Measurements from ENCODE around the gene HOXC6. TPM values are rescaled to one million over a fixed set of nuclear protein-coding genes. Genes with fewer than 3 reads are reported as not detected.

The HOXC6 gene
- total and polyA plus RNA-seq, 10 of the 15 experiments (the other 5 are each of a cell fraction or from before 2014, with no cell fraction given): 0.02 to 0.55 (median 0.45) TPM; not detected in 4

- TF ChIP-seq PKNOX1 (IDR thresholded peaks at IDR 0.05) (no peak), USF1 (IDR thresholded peaks at IDR 0.05; ENCODE audit: borderline replicate concordance, extremely low read length, insufficient read depth, low read depth, low read length) (peak; percentile 49)
Observed at GRCh38 chr12:54028314-54029201, at the start of gene HOXC6 (continued).

- ChIA-PET POLR2A (no interaction called here), CTCF (interaction anchor here (0.7 kb wide), 1 partner anchor 238 kb away, joined by 3 read pairs; no protein-coding TSS in a partner anchor), RAD21 (ENCODE audit: unreplicated experiment) (no interaction called here), SMC1A (ENCODE audit: uncharacterized antibody, unreplicated experiment) (no interaction called here)
- in situ Hi-C loops (cut with MboI) (no loop called here), intact Hi-C loops (cut with micrococcal nuclease; ENCODE audit: unreplicated experiment) (no loop called here)
- H3K9ac ChIP-seq (ENCODE audit: control insufficient read depth, insufficient read depth, low read length): no peak overlapping the region
- peaks cover 22 to 29% of the 10 kb centered on the region in 2 experiments for H3K27me3 ChIP-seq (replicated peaks in 1 of 2; ENCODE audit: control insufficient read depth in 2 of 2, insufficient read depth in 2 of 2, low read length in 1 of 2)
- no peak overlapping the region for H3K27ac ChIP-seq (ENCODE audit: control insufficient read depth, insufficient read depth)
- H4K20me1 ChIP-seq (ENCODE audit: control insufficient read depth, insufficient read depth): no peaks in the 10 kb centered on the region
- no peak overlapping the region for H2AFZ ChIP-seq (ENCODE audit: control insufficient read depth, low read depth, low read length)
- H3K4me1 ChIP-seq (ENCODE audit: control insufficient read depth, insufficient read depth, low read length): peaks cover 22% of the 10 kb centered on the region
- no TSS peak for BruUV-seq (replicated peaks)
- H3K79me2 ChIP-seq (ENCODE audit: control insufficient read depth, insufficient read depth, low read length): no peaks in the 10 kb centered on the region
- DNase-seq (ENCODE audit: low read depth, low spot score) (no peak), ATAC-seq (no peak), FAIRE-seq (no peak)
- no peaks in the 10 kb centered on the region; the same call in 1 of the 3 replicates for H3K9me3 ChIP-seq (replicated peaks; ENCODE audit: control insufficient read depth, insufficient read depth, low read length)
- 34% methylated on average over 14 of the region's 15 CpGs for WGBS (ENCODE audit: insufficient coverage, insufficient replicate concordance, low lambda C conversion rate, missing lambda C conversion rate)
- H3K4me2 ChIP-seq (ENCODE audit: control insufficient read depth, insufficient read depth): no peak overlapping the region
- H3K36me3 ChIP-seq (ENCODE audit: control insufficient read depth in 2 of 2, insufficient read depth in 2 of 2, low read length in 1 of 2): no peaks in the 10 kb centered on the region
- no peak overlapping the region for H3K4me3 ChIP-seq
- no peak for TF ChIP-seq RAD21 (IDR thresholded peaks at IDR 0.05; ENCODE audit: insufficient read depth, low read depth, low read length)
- no peak for TF ChIP-seq BCLAF1 (IDR thresholded peaks at IDR 0.05)
- no peak for TF ChIP-seq NFXL1 (IDR thresholded peaks at IDR 0.05; ENCODE audit: borderline replicate concordance)
- no peak for TF ChIP-seq RUNX3 (IDR thresholded peaks at IDR 0.05; ENCODE audit: low read length)
- TF ChIP-seq E2F4 (IDR thresholded peaks at IDR 0.05; ENCODE audit: low read depth, low read length): no peak
- TF ChIP-seq PAX5 (IDR thresholded peaks at IDR 0.05; ENCODE audit: borderline replicate concordance, low read depth, low read length): no peak
- TF ChIP-seq NFYB (IDR thresholded peaks at IDR 0.05; ENCODE audit: insufficient read depth, low read depth, low read length): no peak
- TF ChIP-seq LARP7 (IDR thresholded peaks at IDR 0.05): no peak
- no peak for TF ChIP-seq NR2F1 (conservative IDR thresholded peaks at IDR 0.05)
- no peak for TF ChIP-seq PBX3 (IDR thresholded peaks at IDR 0.05; ENCODE audit: insufficient replicate concordance, low read depth, low read length)
Observed at GRCh38 chr12:53978477-53979356, 49.5 kb upstream of the HOXC6 start.

Data from GM12878 (cell line).